Neural progenitor cell (in vitro differentiated cells): ENCODE results near the gene PRSS12. TPM values are rescaled to one million over a fixed set of nuclear protein-coding genes. Genes with fewer than 3 reads are reported as not detected.

Source experiments
- DNase-seq: peaks from one replicate; pipeline ENCODE4 v3.0.0-alpha.2; 2016; ENCODE audit warnings: low spot score
- H2AFZ ChIP-seq: fragments of 200-600 bp; sonication (generic); replicated peaks from 2 replicates; pipeline ENCODE4 v1.6.1; 2016; ENCODE audit warnings: antibody characterized with exemption
- H3F3A ChIP-seq: fragments of 200-600 bp; sonication (generic); 2 replicates; pipeline ENCODE4 v1.6.1; 2016; ENCODE audit warnings: antibody characterized with exemption, low read depth
- H3K27ac ChIP-seq: fragments of 200-600 bp; sonication (generic); 2 replicates; pipeline ENCODE4 v1.5.1; 2016; ENCODE audit warnings: mild to moderate bottlenecking
- H3K27me3 ChIP-seq: fragments of 200-600 bp; sonication (generic); 2 replicates; pipeline ENCODE4 v1.6.1; 2016; ENCODE audit warnings: mild to moderate bottlenecking, moderate library complexity
- H3K36me3 ChIP-seq: fragments of 200-600 bp; sonication (generic); 2 replicates; pipeline ENCODE4 v1.5.1; 2016
- H3K4me1 ChIP-seq: fragments of 200-600 bp; sonication (generic); 2 replicates; pipeline ENCODE4 v1.6.1; 2016; ENCODE audit warnings: mixed run types
- H3K4me2 ChIP-seq: fragments of 200-600 bp; sonication (generic); 2 replicates; pipeline ENCODE4 v1.6.1; 2016
- H3K4me3 ChIP-seq: fragments of 200-600 bp; sonication (generic); 2 replicates; pipeline ENCODE4 v1.5.1; 2016
- H3K79me2 ChIP-seq: fragments of 200-600 bp; sonication (generic); 2 replicates; pipeline ENCODE4 v1.6.1; 2016; ENCODE audit warnings: low read depth
- H3K9ac ChIP-seq: fragments of 200-600 bp; sonication (generic); 2 replicates; pipeline ENCODE4 v1.6.1; 2016
- H3K9me3 ChIP-seq: fragments of 200-600 bp; sonication (generic); 2 replicates; pipeline ENCODE4 v1.5.1; 2016; ENCODE audit warnings: low read depth
- H4K20me1 ChIP-seq: fragments of 200-600 bp; sonication (generic); 2 replicates; pipeline ENCODE4 v1.6.1; 2016; ENCODE audit warnings: low read depth
- H3K27ac Mint-ChIP-seq: 3 replicates; pipeline ENCODE4 v1.8.0; 2021; ENCODE audit warnings: mixed read lengths
- H3K27me3 Mint-ChIP-seq: 2 replicates; pipeline ENCODE4 v1.8.0; 2022; ENCODE audit warnings: low read depth, mild to moderate bottlenecking, inconsistent platforms, moderate library complexity, mixed read lengths; ENCODE audit not compliant: insufficient read depth
- H3K36me3 Mint-ChIP-seq: 3 replicates; pipeline ENCODE4 v1.8.0; 2021; ENCODE audit warnings: mixed read lengths
- H3K4me1 Mint-ChIP-seq: 3 replicates; pipeline ENCODE4 v1.8.0; 2021; ENCODE audit warnings: mixed read lengths
- H3K4me3 Mint-ChIP-seq: 3 replicates; pipeline ENCODE4 v1.8.0; 2021; ENCODE audit warnings: mild to moderate bottlenecking, moderate library complexity, mixed read lengths
- H3K9me3 Mint-ChIP-seq: 3 replicates; pipeline ENCODE4 v1.8.0; 2020; ENCODE audit warnings: mixed read lengths
- EZH2 ChIP-seq: fragments of 200-600 bp; sonication (generic); IDR thresholded peaks from 2 replicates; pipeline ENCODE4 v1.6.1; 2017; ENCODE audit warnings: antibody characterized with exemption, mild to moderate bottlenecking, moderate library complexity
- EZH2phosphoT487 ChIP-seq: fragments of 200-600 bp; sonication (generic); IDR thresholded peaks from 2 replicates; pipeline ENCODE4 v1.6.1; 2017; ENCODE audit warnings: antibody characterized with exemption
- small RNA-seq: library from RNA; depleted of rRNA; stranded (forward); fragments of <200 nt; gene quantifications from one replicate; pipeline ENCODE3, GENCODE V24; 2015
- total RNA-seq: library from RNA; depleted of rRNA; stranded (reverse); fragments of >200 nt; gene quantifications from 2 replicates; pipeline ENCODE4 v1.2.3, GENCODE V29; 2015; ENCODE audit warnings: low replicate concordance
- TF ChIP-seq, protein P1 (sequence below): fragments of 200-600 bp; sonication (generic); IDR thresholded peaks from 2 replicates; pipeline ENCODE4 v1.5.1; 2017; ENCODE audit warnings: antibody characterized with exemption, mild to moderate bottlenecking

PRSS12 gene
- total RNA-seq, 1 donor from 2014 or later = 1.9 TPM

- H3K4me1 ChIP-seq = no peaks in the 10 kb centered on the region
- DNase-seq = no peak
- no peak overlapping the region for H2AFZ ChIP-seq
- no peaks in the 10 kb centered on the region for H3K9me3 ChIP-seq
- H3K27ac ChIP-seq = no peak overlapping the region
- Mint-ChIP-seq H3K27me3 (peaks cover 2% of the 10 kb centered on the region), H3K27ac (no peak overlapping the region), H3K9me3 (no peaks in the 10 kb centered on the region), H3K36me3 (no peaks in the 10 kb centered on the region), H3K4me3 (no peak overlapping the region), H3K4me1 (no peaks in the 10 kb centered on the region)
- H3K36me3 ChIP-seq = no peaks in the 10 kb centered on the region
- H3K79me2 ChIP-seq = no peaks in the 10 kb centered on the region
- no peak overlapping the region for H3K4me3 ChIP-seq
- no peaks in the 10 kb centered on the region for H4K20me1 ChIP-seq
- H3F3A ChIP-seq = no peaks in the 10 kb centered on the region
- H3K9ac ChIP-seq = no peak overlapping the region
- TF ChIP-seq EZH2 (no peak), EZH2phosphoT487 (no peak)
- TF ChIP-seq, protein P1, sequence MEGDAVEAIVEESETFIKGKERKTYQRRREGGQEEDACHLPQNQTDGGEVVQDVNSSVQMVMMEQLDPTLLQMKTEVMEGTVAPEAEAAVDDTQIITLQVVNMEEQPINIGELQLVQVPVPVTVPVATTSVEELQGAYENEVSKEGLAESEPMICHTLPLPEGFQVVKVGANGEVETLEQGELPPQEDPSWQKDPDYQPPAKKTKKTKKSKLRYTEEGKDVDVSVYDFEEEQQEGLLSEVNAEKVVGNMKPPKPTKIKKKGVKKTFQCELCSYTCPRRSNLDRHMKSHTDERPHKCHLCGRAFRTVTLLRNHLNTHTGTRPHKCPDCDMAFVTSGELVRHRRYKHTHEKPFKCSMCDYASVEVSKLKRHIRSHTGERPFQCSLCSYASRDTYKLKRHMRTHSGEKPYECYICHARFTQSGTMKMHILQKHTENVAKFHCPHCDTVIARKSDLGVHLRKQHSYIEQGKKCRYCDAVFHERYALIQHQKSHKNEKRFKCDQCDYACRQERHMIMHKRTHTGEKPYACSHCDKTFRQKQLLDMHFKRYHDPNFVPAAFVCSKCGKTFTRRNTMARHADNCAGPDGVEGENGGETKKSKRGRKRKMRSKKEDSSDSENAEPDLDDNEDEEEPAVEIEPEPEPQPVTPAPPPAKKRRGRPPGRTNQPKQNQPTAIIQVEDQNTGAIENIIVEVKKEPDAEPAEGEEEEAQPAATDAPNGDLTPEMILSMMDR = no peak
- H3K4me2 ChIP-seq = no peak overlapping the region
- H3K27me3 ChIP-seq = no peaks in the 10 kb centered on the region
Observed at GRCh38 chr4:118235566-118236120, 117.2 kb downstream of the PRSS12 start.

Small RNAs within 50 kb of the gene (small RNA-seq; reads per million reads assigned to genes)
- gene SNORA24 = not detected
